NCI-H526 (cell line): ENCODE data around the gene SF3B5.
"Not testable (repeated sequence)": the region's sequence is repeated elsewhere in the genome, so short reads cannot be mapped to it uniquely, and the experiment has no call there.

Experiments
- DNase-seq, 2 experiments: peaks; one replicate each; lab custom pipeline; 2025; lab: John Stamatoyannopoulos, UW

Gene SF3B5

DNA sequence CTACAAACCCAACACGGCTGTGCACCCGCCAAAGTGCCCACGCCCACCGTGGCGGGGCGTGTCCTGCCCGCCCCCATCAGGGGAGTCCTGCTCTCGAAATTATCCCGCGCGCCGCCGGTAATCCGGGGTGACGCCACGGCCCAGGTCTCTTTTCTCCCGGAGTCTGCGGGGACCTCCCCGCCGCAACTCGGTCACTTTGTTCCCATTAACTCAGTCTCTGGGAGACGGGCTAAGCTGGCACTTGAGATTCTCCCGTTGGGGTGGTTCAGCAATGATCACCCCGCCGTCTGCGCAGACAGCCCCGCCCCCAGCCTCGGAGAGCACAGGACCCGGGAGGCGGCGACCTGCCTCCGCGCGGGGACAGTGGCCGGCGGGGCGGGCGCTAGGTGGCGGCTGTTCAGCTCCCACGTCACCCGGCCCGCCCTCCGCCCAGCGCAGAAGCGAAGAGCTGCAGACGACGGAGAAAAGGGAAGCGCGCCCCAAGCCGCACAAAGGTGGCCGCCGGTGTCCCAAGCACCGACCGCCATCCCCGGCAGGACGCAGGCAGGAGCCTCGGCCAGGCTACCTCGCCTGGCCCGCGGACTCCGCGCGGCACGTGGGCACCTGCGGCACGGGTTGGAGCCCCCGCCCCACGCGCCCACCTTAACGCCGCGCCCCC, 31.5 kb downstream of the SF3B5 start:
- peak; percentile 31 to 81 for DNase-seq

GRCh38 chr6:144063246-144063743, 32.1 kb downstream of the SF3B5 start:
- DNase-seq: peak in 1 of 2 experiments; percentile 53

DNA sequence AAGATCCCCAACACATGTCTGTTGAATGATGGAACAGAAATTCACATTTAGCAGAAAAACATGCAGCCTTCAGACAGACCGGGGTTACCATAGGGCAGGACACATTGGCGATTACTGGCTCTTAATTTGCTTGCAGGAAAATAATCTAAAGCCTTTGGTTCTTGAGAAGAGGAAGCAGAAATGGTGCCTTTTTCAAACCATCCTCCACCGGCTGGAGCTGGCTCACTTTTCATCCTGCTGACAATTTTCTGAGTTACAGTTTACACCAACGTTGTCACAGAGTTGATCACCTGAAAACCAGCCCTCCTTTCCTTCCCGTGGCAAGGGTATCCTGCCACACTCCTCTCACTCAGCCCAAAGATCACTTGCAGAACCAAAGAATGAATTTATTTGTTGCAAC, 32.6 kb downstream of the SF3B5 start:
- DNase-seq: peak in 1 of 2 experiments; percentile 7

DNA sequence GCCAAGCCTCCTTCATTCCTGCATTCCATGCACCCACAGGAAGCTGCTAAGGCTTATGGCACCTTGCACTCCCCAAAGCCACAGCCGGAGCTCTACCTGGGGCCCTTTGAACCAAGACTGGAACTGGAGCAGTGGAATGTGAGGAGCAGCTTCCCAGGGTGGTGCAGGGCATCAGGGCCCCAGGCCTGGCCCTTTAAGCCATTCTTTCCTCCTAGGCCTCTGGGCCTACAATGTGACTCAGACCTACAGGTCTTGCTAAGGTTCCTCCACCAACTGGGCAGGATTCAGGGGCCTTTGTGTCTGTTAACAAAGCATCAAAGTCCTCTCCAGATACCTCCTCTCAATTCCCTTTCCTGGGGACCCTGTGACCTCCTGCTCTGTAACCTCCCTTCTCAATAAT, 36.2 kb downstream of the SF3B5 start:
- no peak for DNase-seq

GRCh38 chr6:144055121-144055931, 40.0 kb downstream of the SF3B5 start:
- DNase-seq: no peak

- no peak for DNase-seq
These were observed 41.8 kb downstream of the SF3B5 start for GRCh38 chr6:144053601-144054000.

DNA sequence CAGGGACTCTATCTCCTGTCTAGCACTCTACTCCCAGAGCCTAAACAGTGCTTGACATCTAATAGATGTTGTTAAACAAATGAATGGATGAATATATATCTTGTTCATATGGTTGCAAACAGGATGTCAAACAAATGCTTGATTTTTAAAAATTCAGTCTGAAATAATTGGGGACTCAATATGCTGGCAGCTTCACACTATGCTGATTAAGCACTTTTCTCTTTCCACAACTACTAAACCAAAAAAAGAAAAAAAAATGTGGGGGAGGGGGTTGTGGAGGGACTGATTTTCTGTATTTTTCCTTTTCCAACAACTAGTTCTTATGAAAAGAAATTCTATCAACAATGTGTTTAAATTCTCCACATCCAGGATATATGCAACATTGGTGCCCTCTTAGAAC, 42.9 kb downstream of the SF3B5 start:
- DNase-seq: no peak

- no peak for DNase-seq
These were observed 46.0 kb downstream of the SF3B5 start for GRCh38 chr6:144049386-144049785.

- DNase-seq: no peak
These were observed 47.7 kb downstream of the SF3B5 start for GRCh38 chr6:144047688-144048087.

DNA sequence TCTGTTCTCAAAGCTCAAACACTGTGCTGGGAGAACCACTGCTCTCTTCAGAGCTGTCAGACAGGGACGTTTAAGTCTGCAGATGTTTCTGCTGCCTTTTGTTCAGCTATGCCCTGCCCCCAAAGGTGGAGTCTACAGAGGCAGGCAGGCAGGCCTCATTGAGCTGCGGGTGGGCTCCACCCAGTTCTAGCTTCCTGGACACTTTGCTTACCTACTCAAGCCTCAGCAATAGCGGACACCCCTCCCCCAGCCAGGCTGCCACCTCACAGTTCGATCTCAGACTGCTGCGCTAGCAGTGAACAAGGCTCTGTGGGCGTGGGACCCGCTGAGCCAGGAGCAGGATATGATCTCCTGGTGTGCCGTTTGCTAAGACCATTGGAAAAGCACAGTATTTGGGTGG, 48.7 kb downstream of the SF3B5 start:
- not testable (repeated sequence) for DNase-seq

- DNase-seq: not testable (repeated sequence)
These were observed 50.4 kb downstream of the SF3B5 start for GRCh38 chr6:144044989-144045388.
